Liver (tissue), 10 donors: ENCODE data around the gene NCSTN. TPM values are rescaled to one million over a fixed set of nuclear protein-coding genes. Genes with fewer than 3 reads are reported as not detected.

Source experiments
- DNase-seq: peaks from one replicate; pipeline ENCODE4 v3.0.0-alpha.2; 2017; ENCODE audit warnings: low spot score
- H3K27ac ChIP-seq, 2 donors: one replicate each; pipeline ENCODE4 v1.7.0; 2013; ENCODE audit warnings: inconsistent platforms in 2 of 2, low read length in 2 of 2, control low read depth in 1 of 2, low read depth in 1 of 2, mild to moderate bottlenecking in 1 of 2
- H3K27me3 ChIP-seq, 4 donors: one replicate each; pipeline versions ENCODE4 v1.6.1 to v1.7.0; 2013; ENCODE audit warnings: low read length in 3 of 4, inconsistent platforms in 1 of 4, mild to moderate bottlenecking in 1 of 4, moderate library complexity in 1 of 4; ENCODE audit not compliant: control insufficient read depth in 4 of 4, insufficient read depth in 4 of 4
- H3K36me3 ChIP-seq, 4 donors: one replicate each; pipeline versions ENCODE4 v1.6.1 to v1.7.0; 2013; ENCODE audit warnings: low read length in 3 of 4, mild to moderate bottlenecking in 3 of 4, low read depth in 1 of 4, moderate library complexity in 1 of 4; ENCODE audit not compliant: control insufficient read depth in 4 of 4, insufficient read depth in 3 of 4
- H3K4me1 ChIP-seq, 4 donors: one replicate each; pipeline versions ENCODE4 v1.6.1 to v1.7.0; 2013; ENCODE audit warnings: low read length in 3 of 4, mild to moderate bottlenecking in 3 of 4, moderate library complexity in 1 of 4; ENCODE audit not compliant: control insufficient read depth in 4 of 4, insufficient read depth in 4 of 4
- H3K4me3 ChIP-seq, 3 donors: one replicate each; pipeline versions ENCODE4 v1.6.1 to v1.7.0; 2013; ENCODE audit warnings: low read length in 3 of 3, control low read depth in 1 of 3, low read depth in 1 of 3, mild to moderate bottlenecking in 1 of 3
- H3K9ac ChIP-seq, 2 donors: one replicate each; pipeline ENCODE4 v1.7.0; 2013; ENCODE audit warnings: low read length in 2 of 2, mild to moderate bottlenecking in 2 of 2, moderate library complexity in 2 of 2, control low read depth in 1 of 2, low read depth in 1 of 2
- H3K9me3 ChIP-seq, 4 donors: one replicate each; pipeline versions ENCODE4 v1.6.1 to v1.7.0; 2013; ENCODE audit warnings: low read length in 3 of 4; ENCODE audit not compliant: control insufficient read depth in 4 of 4
- ATF3 ChIP-seq: IDR thresholded peaks from 2 replicates; pipeline ENCODE4 v1.6.1; 2016; ENCODE audit warnings: antibody characterized with exemption
- CTCF ChIP-seq: fragments of 150-350 bp; IDR thresholded peaks from 2 replicates; pipeline ENCODE4 v1.5.1; 2017; ENCODE audit warnings: improper control_type of control experiment, low read depth, low read length; ENCODE audit not compliant: missing input control
- EGR1 ChIP-seq, 2 donors: IDR thresholded peaks; 2 replicates each; pipeline ENCODE4 v1.6.1; 2016 to 2018; ENCODE audit warnings: antibody characterized with exemption in 2 of 2, low read depth in 2 of 2
- FOXA1 ChIP-seq: IDR thresholded peaks from 2 replicates; pipeline ENCODE4 v1.6.1; 2016; ENCODE audit warnings: antibody characterized with exemption
- FOXA2 ChIP-seq: IDR thresholded peaks from 2 replicates; pipeline ENCODE4 v1.6.1; 2016; ENCODE audit warnings: antibody characterized with exemption
- GABPA ChIP-seq, 2 donors: IDR thresholded peaks in 1 of 2; conservative IDR thresholded peaks in 1 of 2; 2 replicates each; pipeline ENCODE4 v1.6.1; 2016; ENCODE audit warnings: antibody characterized with exemption in 2 of 2, mild to moderate bottlenecking in 1 of 2, moderate library complexity in 1 of 2
- HNF4A ChIP-seq, 2 donors: conservative IDR thresholded peaks; 2 replicates each; pipeline ENCODE4 v1.6.1; 2016; ENCODE audit warnings: antibody characterized with exemption in 2 of 2, mild to moderate bottlenecking in 2 of 2
- HNF4G ChIP-seq: IDR thresholded peaks from 2 replicates; pipeline ENCODE4 v1.6.1; 2016; ENCODE audit warnings: antibody characterized with exemption
- JUND ChIP-seq, 2 donors: IDR thresholded peaks; 2 replicates each; pipeline ENCODE4 v1.6.1; 2016; ENCODE audit warnings: antibody characterized with exemption in 2 of 2
- MAX ChIP-seq: IDR thresholded peaks from 2 replicates; pipeline ENCODE4 v1.6.1; 2016; ENCODE audit warnings: antibody characterized with exemption
- RAD21 ChIP-seq, 2 donors: IDR thresholded peaks; 2 replicates each; pipeline ENCODE4 v1.6.1; 2016; ENCODE audit warnings: antibody characterized with exemption in 2 of 2, mild to moderate bottlenecking in 2 of 2
- TAF1 ChIP-seq: conservative IDR thresholded peaks from 2 replicates; pipeline ENCODE4 v1.6.1; 2016; ENCODE audit warnings: antibody characterized with exemption, mild to moderate bottlenecking
- YY1 ChIP-seq: IDR thresholded peaks from 2 replicates; pipeline ENCODE4 v1.6.1; 2016; ENCODE audit warnings: antibody characterized with exemption, mild to moderate bottlenecking
- WGBS: extraction: QIAGEN DNeasy Blood & Tissue Kit; methylation state at CpG from one replicate; pipeline ENCODE4 v1.1.7; 2013; 5-methylcytosine and 5-hydroxymethylcytosine counted together
- polyA plus RNA-seq, 2 donors: library from polyadenylated mRNA; stranded (reverse) in 1 of 2; unstranded in 1 of 2; fragments of 200-250 nt in 1 of 2; fragments of >200 nt in 1 of 2; fragmentation: Nextera tagmentation in 1 of 2; extraction: Ambion mirVana in 1 of 2; gene quantifications; one replicate each; pipeline versions ENCODE4 v1.2.1 to v1.2.3, GENCODE V29; 2013 to 2015
- small RNA-seq: library from RNA; depleted of rRNA; stranded (forward); fragments of <200 nt; gene quantifications from one replicate; pipeline ENCODE3, GENCODE V24; 2014
- total RNA-seq, 2 donors: library from RNA; depleted of rRNA; stranded (reverse); fragments of >200 nt; gene quantifications; one replicate each; pipeline ENCODE4 v1.2.3, GENCODE V29; 2014
- donor health status: healthy.
- donor health status: healthy.
- donor health status: healthy.
- donor health status: healthy.
- donor health status: healthy.

The NCSTN gene
- total and polyA plus RNA-seq, 4 donors: 32.2 to 44.6 (median 37.5) TPM

GRCh38 chr1:160406131-160406968, 63.2 kb downstream of the NCSTN start:
- DNase-seq: peak; percentile 17
- WGBS: 88% methylated on average over 15 of the region's 15 CpGs

GRCh38 chr1:160407839-160408801, 64.9 kb downstream of the NCSTN start:
- Histone ChIP-seq H3K27ac (no peak overlapping the region), H3K9me3 (no peaks in the 10 kb centered on the region), H3K27me3 (peaks cover 0 to 2% (median 0%) of the 10 kb centered on the region in 4 donors), H3K4me3 (no peak overlapping the region), H3K9ac (no peak overlapping the region), H3K4me1 (no peaks in the 10 kb centered on the region), H3K36me3 (no peaks in the 10 kb centered on the region)
- WGBS: 91% methylated on average over 12 of the region's 12 CpGs
- TF ChIP-seq GABPA (IDR thresholded peaks at IDR 0.05 in 1 of 2, conservative IDR thresholded peaks at IDR 0.05 in 1 of 2) (no peak), FOXA2 (no peak), JUND (IDR thresholded peaks at IDR 0.05) (no peak), MAX (no peak), TAF1 (no peak), YY1 (no peak), EGR1 (IDR thresholded peaks at IDR 0.05; ENCODE audit: low read depth in 2 of 2) (no peak), FOXA1 (no peak), ATF3 (no peak), RAD21 (IDR thresholded peaks at IDR 0.05) (no peak), HNF4A (conservative IDR thresholded peaks at IDR 0.05) (no peak), HNF4G (no peak)
- peak; percentile 32 for DNase-seq

More at GRCh38 chr1:160406131-160406968, 63.2 kb downstream of the NCSTN start:
- H3K4me1 ChIP-seq: peaks cover 0 to under 1% (median 0%) of the 10 kb centered on the region in 4 donors
- TF ChIP-seq JUND (IDR thresholded peaks at IDR 0.05): no peak
- TF ChIP-seq HNF4G: no peak
- TF ChIP-seq HNF4A (conservative IDR thresholded peaks at IDR 0.05): no peak
- TF ChIP-seq CTCF: no peak
- TF ChIP-seq FOXA2: no peak
- no peak for TF ChIP-seq YY1
- H3K27me3 ChIP-seq: peaks cover 0 to 4% (median 2%) of the 10 kb centered on the region in 4 donors
- H3K4me3 ChIP-seq: no peak overlapping the region
- no peaks in the 10 kb centered on the region for H3K9me3 ChIP-seq
- no peaks in the 10 kb centered on the region for H3K36me3 ChIP-seq
- H3K27ac ChIP-seq: no peak overlapping the region
- H3K9ac ChIP-seq: no peak overlapping the region

Small RNAs within 50 kb of the gene (small RNA-seq; reads per million reads assigned to genes)
- gene RF00019 (not detected), gene RNU4-42P (0.07 reads per million)

Other genes with a start within 250 kb of the NCSTN start
- 10 to 100 TPM in 1 of 2 donors, 1 to 10 TPM in 1; 9.8 to 24.3 TPM for gene IGSF8, start 244.8 kb upstream of the NCSTN start, total RNA-seq
- gene IGSF8, start 244.8 kb upstream of the NCSTN start, polyA plus RNA-seq: 10 to 100 TPM; 17.5 to 23.0 TPM
- gene ATP1A2, start 227.6 kb upstream of the NCSTN start, total RNA-seq: 1 to 10 TPM in 1 of 2 donors, under 1 TPM in 1; 0.09 to 1.5 TPM
- gene ATP1A2, start 227.6 kb upstream of the NCSTN start, polyA plus RNA-seq: under 1 TPM; 0.21 to 0.37 TPM
- not detected for gene ATP1A4, start 191.8 kb upstream of the NCSTN start, total RNA-seq
- not detected for gene ATP1A4, start 191.8 kb upstream of the NCSTN start, polyA plus RNA-seq
- gene CASQ1, start 152.8 kb upstream of the NCSTN start, total RNA-seq: not detected
- not detected for gene CASQ1, start 152.8 kb upstream of the NCSTN start, polyA plus RNA-seq
- gene PEA15, start 138.0 kb upstream of the NCSTN start, total RNA-seq: 10 to 100 TPM; 10.3 to 11.9 TPM
- 10 to 100 TPM in 1 of 2 donors, 1 to 10 TPM in 1; 8.1 to 44.5 TPM for gene PEA15, start 138.0 kb upstream of the NCSTN start, polyA plus RNA-seq
- gene DCAF8, start 80.8 kb upstream of the NCSTN start, total RNA-seq: 100 to 1,000 TPM in 1 of 2 donors, 10 to 100 TPM in 1; 80.3 to 199 TPM
- 100 to 1,000 TPM in 1 of 2 donors, 10 to 100 TPM in 1; 84.5 to 120 TPM for gene DCAF8, start 80.8 kb upstream of the NCSTN start, polyA plus RNA-seq
- 10 to 100 TPM; 24.8 to 73.9 TPM for gene PEX19, start 58.2 kb upstream of the NCSTN start, total RNA-seq
- 10 to 100 TPM; 33.3 to 54.1 TPM for gene PEX19, start 58.2 kb upstream of the NCSTN start, polyA plus RNA-seq
- 100 to 1,000 TPM in 1 of 2 donors, 10 to 100 TPM in 1; 92.7 to 145 TPM for gene COPA, start 133 bp upstream of the NCSTN start, total RNA-seq
- gene COPA, start 133 bp upstream of the NCSTN start, polyA plus RNA-seq: 10 to 100 TPM; 46.8 to 59.1 TPM
- under 1 TPM in 1 of 2 donors, not detected in 1; 0.08 TPM for gene NHLH1, start 23.7 kb downstream of the NCSTN start, total RNA-seq
- gene NHLH1, start 23.7 kb downstream of the NCSTN start, polyA plus RNA-seq: not detected
- 1 to 10 TPM in 1 of 2 donors, under 1 TPM in 1; 0.17 to 1.4 TPM for gene VANGL2, start 57.2 kb downstream of the NCSTN start, total RNA-seq
- gene VANGL2, start 57.2 kb downstream of the NCSTN start, polyA plus RNA-seq: under 1 TPM; 0.07 to 0.08 TPM
- gene SLAMF6, start 179.9 kb downstream of the NCSTN start, total RNA-seq: 1 to 10 TPM; 1.0 to 1.2 TPM
- gene SLAMF6, start 179.9 kb downstream of the NCSTN start, polyA plus RNA-seq: under 1 TPM; 0.76 to 0.84 TPM
- 1 to 10 TPM; 5.8 to 8.8 TPM for gene CD84, start 236.1 kb downstream of the NCSTN start, total RNA-seq
- gene CD84, start 236.1 kb downstream of the NCSTN start, polyA plus RNA-seq: 1 to 10 TPM; 2.1 to 3.0 TPM